GM23338 (cell line): Measurements from ENCODE around the gene STK32C. TPM values are rescaled to one million over a fixed set of nuclear protein-coding genes. Genes with fewer than 3 reads are reported as not detected.
"Not testable (repeated sequence)": the region's sequence is repeated elsewhere in the genome, so short reads cannot be mapped to it uniquely, and the experiment has no call there.

Experiments
- ATAC-seq: fragments of 200-7000 bp; cut with Tn5 transposase; 3 replicates; pipeline ENCODE4 v1.9.1; 2020
- DNase-seq: peaks from one replicate; pipeline ENCODE4 v3.0.0-alpha.2; 2015; ENCODE audit warnings: low spot score
- H2AFZ ChIP-seq: fragments of 200-600 bp; sonication (generic); 2 replicates; pipeline ENCODE4 v1.8.0; 2016; ENCODE audit warnings: antibody characterized with exemption, mild to moderate bottlenecking, moderate library complexity
- H3F3A ChIP-seq: fragments of 200-600 bp; sonication (generic); replicated peaks from 2 replicates; pipeline ENCODE4 v1.8.0; 2017; ENCODE audit warnings: antibody characterized with exemption, mixed run types, low read depth
- H3K27ac ChIP-seq: fragments of 200-600 bp; sonication (generic); 2 replicates; pipeline ENCODE4 v1.6.1; 2016; ENCODE audit warnings: low read depth
- H3K27me3 ChIP-seq: fragments of 200-600 bp; sonication (generic); 2 replicates; pipeline ENCODE4 v1.8.0; 2016; ENCODE audit warnings: mild to moderate bottlenecking, mixed run types, moderate library complexity; ENCODE audit not compliant: insufficient read depth
- H3K36me3 ChIP-seq: fragments of 200-600 bp; sonication (generic); 2 replicates; pipeline ENCODE4 v1.8.0; 2016; ENCODE audit warnings: mild to moderate bottlenecking; ENCODE audit not compliant: insufficient read depth
- H3K4me1 ChIP-seq: fragments of 200-600 bp; sonication (generic); 2 replicates; pipeline ENCODE4 v1.8.0; 2016; ENCODE audit warnings: mild to moderate bottlenecking, moderate library complexity; ENCODE audit not compliant: insufficient read depth
- H3K4me2 ChIP-seq: fragments of 200-600 bp; sonication (generic); 2 replicates; pipeline ENCODE4 v1.7.1; 2017; ENCODE audit warnings: mixed run types
- H3K4me3 ChIP-seq: fragments of 200-600 bp; sonication (generic); 2 replicates; pipeline ENCODE4 v1.6.1; 2016; ENCODE audit warnings: mixed run types
- H3K79me2 ChIP-seq: fragments of 200-600 bp; sonication (generic); replicated peaks from 2 replicates; pipeline ENCODE4 v1.8.0; 2017; ENCODE audit warnings: mild to moderate bottlenecking; ENCODE audit not compliant: insufficient read depth
- H3K9me2 ChIP-seq: fragments of 200-600 bp; sonication (generic); 2 replicates; pipeline ENCODE4 v1.8.0; 2017; ENCODE audit not compliant: insufficient read depth
- H4K20me1 ChIP-seq: fragments of 200-600 bp; sonication (generic); replicated peaks from 2 replicates; pipeline ENCODE4 v1.8.0; 2017; ENCODE audit warnings: mild to moderate bottlenecking; ENCODE audit not compliant: insufficient read depth
- H3K27ac Mint-ChIP-seq: 2 replicates; pipeline ENCODE4 v1.8.0; 2020; ENCODE audit warnings: inconsistent platforms, mild to moderate bottlenecking, moderate library complexity, mixed read lengths
- H3K27me3 Mint-ChIP-seq: 3 replicates; pipeline ENCODE4 v1.8.0; 2022; ENCODE audit warnings: low read depth, mild to moderate bottlenecking, moderate library complexity, mixed read lengths, inconsistent platforms; ENCODE audit not compliant: insufficient read depth, poor library complexity
- H3K36me3 Mint-ChIP-seq: 3 replicates; pipeline ENCODE4 v1.8.0; 2021; ENCODE audit warnings: low read depth, mild to moderate bottlenecking, inconsistent platforms, moderate library complexity, mixed read lengths
- H3K4me1 Mint-ChIP-seq: 3 replicates; pipeline ENCODE4 v1.8.0; 2020; ENCODE audit warnings: mild to moderate bottlenecking, inconsistent platforms, mixed read lengths
- H3K4me3 Mint-ChIP-seq: 3 replicates; pipeline ENCODE4 v1.8.0; 2021; ENCODE audit warnings: moderate library complexity, mild to moderate bottlenecking, inconsistent platforms, mixed read lengths
- H3K9me3 Mint-ChIP-seq: 3 replicates; pipeline ENCODE4 v1.8.0; 2020; ENCODE audit warnings: moderate library complexity, mild to moderate bottlenecking, inconsistent platforms, mixed read lengths
- ETS1 ChIP-seq: IDR thresholded peaks from 2 replicates; pipeline ENCODE4 v1.6.1; 2016; ENCODE audit warnings: antibody characterized with exemption
- JUNB ChIP-seq: IDR thresholded peaks from one replicate; pipeline ENCODE4 v1.6.1; 2016; ENCODE audit warnings: antibody characterized with exemption; ENCODE audit not compliant: unreplicated experiment
- POLR2AphosphoS5 ChIP-seq: IDR thresholded peaks from 2 replicates; pipeline ENCODE4 v1.6.1; 2016; ENCODE audit warnings: antibody characterized with exemption, low read depth
- REST ChIP-seq: IDR thresholded peaks from one replicate; pipeline ENCODE4 v1.6.1; 2018; ENCODE audit warnings: antibody characterized with exemption; ENCODE audit not compliant: unreplicated experiment
- ZNF114 ChIP-seq: fragments of 250-450 bp; sonication (Bioruptor Pico); IDR thresholded peaks from 2 replicates; pipeline ENCODE4 v1.5.0; 2020; ENCODE audit warnings: mild to moderate bottlenecking, moderate library complexity
- polyA plus RNA-seq: library from polyadenylated mRNA; unstranded; fragments of >200 nt; fragmentation: Nextera tagmentation; extraction: Ambion mirVana; gene quantifications from 2 replicates; pipeline ENCODE4 v1.2.1, GENCODE V29; 2016
- total RNA-seq: library from RNA; depleted of rRNA; stranded (reverse); fragments of >200 nt; shearing (Covaris generic); gene quantifications from 2 replicates; pipeline ENCODE4 v1.2.3, GENCODE V29; 2014

The STK32C gene
- total and polyA plus RNA-seq, 2 experiments from 2014 or later: 10.2 to 20.5 TPM

- DNase-seq: no peak
- Histone ChIP-seq H3K27ac (no peak overlapping the region), H4K20me1 (no peaks in the 10 kb centered on the region), H2AFZ (no peak overlapping the region), H3K4me2 (no peak overlapping the region), H3K79me2 (no peaks in the 10 kb centered on the region), H3K36me3 (no peaks in the 10 kb centered on the region), H3K27me3 (no peaks in the 10 kb centered on the region), H3K4me3 (no peak overlapping the region), H3F3A (no peaks in the 10 kb centered on the region), H3K4me1 (no peaks in the 10 kb centered on the region), H3K9me2 (no peaks in the 10 kb centered on the region)
- Mint-ChIP-seq H3K36me3 (peaks cover 6% of the 10 kb centered on the region; the same call in 2 of the 3 replicates), H3K27me3 (peaks cover 1% of the 10 kb centered on the region), H3K4me1 (peaks cover 5% of the 10 kb centered on the region; the same call in 2 of the 3 replicates), H3K9me3 (no peaks in the 10 kb centered on the region), H3K27ac (no peak overlapping the region), H3K4me3 (no peak overlapping the region)
- no peak for ATAC-seq
- no peak for TF ChIP-seq REST
These were observed 12.3 kb upstream of the STK32C start for GRCh38 chr10:132319853-132320653.

- not testable (repeated sequence) for H3K27ac Mint-ChIP-seq, DNase-seq, H3K4me3 ChIP-seq, H3K4me1 ChIP-seq, H3K36me3 Mint-ChIP-seq, H3K27me3 Mint-ChIP-seq, H3K27ac ChIP-seq, H3K4me2 ChIP-seq, H3K4me1 Mint-ChIP-seq, H3K9me2 ChIP-seq, H3K79me2 ChIP-seq, H3K36me3 ChIP-seq, H3F3A ChIP-seq, H4K20me1 ChIP-seq, H3K4me3 Mint-ChIP-seq, H3K27me3 ChIP-seq, H3K9me3 Mint-ChIP-seq, H2AFZ ChIP-seq, ATAC-seq
These were observed 9.7 kb upstream of the STK32C start for GRCh38 chr10:132317477-132317876.

- DNase-seq: no peak
- no peak overlapping the region for H3K4me3 ChIP-seq
- ATAC-seq: no peak
- no peaks in the 10 kb centered on the region for H3F3A ChIP-seq
- Mint-ChIP-seq H3K4me1 (peaks cover 8% of the 10 kb centered on the region; the same call in 2 of the 3 replicates), H3K9me3 (no peaks in the 10 kb centered on the region; the same call in 2 of the 3 replicates), H3K27ac (no peak overlapping the region), H3K36me3 (no peaks in the 10 kb centered on the region), H3K27me3 (no peaks in the 10 kb centered on the region), H3K4me3 (no peak overlapping the region)
- 0 out of 2 replicates have a peak, but pooled peaks cover under 1% of the 10 kb centered on the region for H3K27me3 ChIP-seq
- no peak overlapping the region for H3K27ac ChIP-seq
- H4K20me1 ChIP-seq: no peaks in the 10 kb centered on the region
- no peaks in the 10 kb centered on the region for H3K9me2 ChIP-seq
- H3K4me2 ChIP-seq: no peak overlapping the region
- H3K4me1 ChIP-seq: no peaks in the 10 kb centered on the region
- no peak overlapping the region for H2AFZ ChIP-seq
- no peaks in the 10 kb centered on the region for H3K36me3 ChIP-seq
- H3K79me2 ChIP-seq: no peaks in the 10 kb centered on the region
- TF ChIP-seq JUNB (no peak), ETS1 (no peak), ZNF114 (CRISPR knock-in tag) (no peak), POLR2AphosphoS5 (no peak)
These were observed 8.4 kb upstream of the STK32C start for GRCh38 chr10:132316133-132316532.
